Measurements from ENCODE around the gene SMIM20.

- TF ChIP-seq POLR2A (IDR thresholded peaks at IDR 0.05): no peak
- no peak for TF ChIP-seq CTCF (IDR thresholded peaks at IDR 0.05)
These were observed 31.8 kb upstream of the SMIM20 start for GRCh38 chr4:25882226-25882625.

Measured in adrenal gland (tissue), 5 donors.